K562 (cell line): ENCODE results near the gene WNT11. TPM values are rescaled to one million over a fixed set of nuclear protein-coding genes. Genes with fewer than 3 reads are reported as not detected.

Source experiments
- ATAC-seq: fragments of 200-7000 bp; cut with Tn5 transposase; 3 replicates; pipeline ENCODE4 v1.9.1; 2020; ENCODE audit warnings: moderate library complexity
- BruUV-seq: library from RNA; stranded (reverse); fragments of 400-500 nt; replicated peaks from 2 replicates; lab custom pipeline; 2021; lab: Mats Ljungman, UMichigan
- CTCF ChIA-PET: fragments of 300-600 bp; formaldehyde crosslinking; extraction: SDS; loops from one replicate; lab custom pipeline; 2021; ENCODE audit warnings: low intra/inter-chr PET ratio; lab: Yijun Ruan, JAX
- POLR2A ChIA-PET: fragments of 300-600, 350-650 bp; sonication (Branson Sonifier 250); formaldehyde crosslinking; extraction: SDS; loops from one replicate; lab custom pipeline; 2021; ENCODE audit warnings: antibody characterized with exemption, inconsistent platforms; lab: Yijun Ruan, JAX
- DNase-seq, 4 experiments: peaks; one replicate each; pipeline versions ENCODE4 v3.0.0 to v3.0.0-alpha.2; 2011 to 2018; ENCODE audit warnings: low spot score in 3 of 4, mixed read lengths in 3 of 4; ENCODE audit errors: extremely low read depth in 1 of 4
- FAIRE-seq: peaks from 2 replicates; lab custom pipeline; 2011; peaks lifted over from hg19 to GRCh38; lab: Jason Lieb, UNC
- H2AFZ ChIP-seq: 2 replicates; pipeline ENCODE4 v1.6.0; 2011; ENCODE audit warnings: low read depth, low read length, control low read depth, inconsistent platforms
- H3K27ac ChIP-seq: fragments of 200-600 bp; 3 replicates; pipeline ENCODE4 v1.8.0; 2011; ENCODE audit warnings: low read depth, mild to moderate bottlenecking, control low read depth, inconsistent platforms, low read length, moderate library complexity, mixed read lengths; ENCODE audit errors: extremely low read depth
- H3K27me3 ChIP-seq, 2 experiments: fragments of 300-600 bp in 1 of 2; 2 replicates in 1 of 2; 3 replicates in 1 of 2; pipeline versions ENCODE4 v1.6.0 to v1.8.0; 2011; ENCODE audit warnings: inconsistent platforms in 2 of 2, low read length in 2 of 2, mild to moderate bottlenecking in 1 of 2, mixed read lengths in 1 of 2, moderate library complexity in 1 of 2; ENCODE audit not compliant: control insufficient read depth in 2 of 2, insufficient read depth in 2 of 2
- H3K36me3 ChIP-seq: fragments of 300-600 bp; 3 replicates; pipeline ENCODE4 v1.8.0; 2011; ENCODE audit warnings: mild to moderate bottlenecking, low read length, inconsistent platforms; ENCODE audit not compliant: control insufficient read depth, insufficient read depth
- H3K4me1 ChIP-seq, 2 experiments: fragments of 200-600 bp in 1 of 2; replicated peaks in 1 of 2; 2 replicates in 1 of 2; 3 replicates in 1 of 2; pipeline versions ENCODE4 v1.5.1 to v1.8.0; 2011; ENCODE audit warnings: inconsistent platforms in 2 of 2, low read length in 2 of 2, mild to moderate bottlenecking in 1 of 2, mixed read lengths in 1 of 2, moderate library complexity in 1 of 2; ENCODE audit not compliant: control insufficient read depth in 2 of 2, insufficient read depth in 2 of 2
- H3K4me2 ChIP-seq: 2 replicates; pipeline ENCODE4 v1.6.1; 2011; ENCODE audit warnings: low read length, control low read depth, inconsistent platforms, mixed read lengths; ENCODE audit not compliant: insufficient read depth
- H3K4me3 ChIP-seq: fragments of 200-600 bp; sonication (generic), shearing (Covaris generic); 2 replicates; pipeline ENCODE4 v1.5.1; 2016; ENCODE audit warnings: control low read depth, inconsistent platforms
- H3K79me2 ChIP-seq: fragments of 200-600 bp; 3 replicates; pipeline ENCODE4 v1.8.0; 2011; ENCODE audit warnings: low read length, inconsistent platforms; ENCODE audit not compliant: control insufficient read depth, insufficient read depth
- H3K9ac ChIP-seq, 2 experiments: 2 replicates each; pipeline versions ENCODE4 v1.6.0 to v1.6.1; 2011; ENCODE audit warnings: low read depth in 2 of 2, low read length in 2 of 2, control low read depth in 1 of 2, inconsistent platforms in 1 of 2, mild to moderate bottlenecking in 1 of 2, mixed read lengths in 1 of 2; ENCODE audit not compliant: insufficient read depth in 1 of 2
- H3K9me1 ChIP-seq: one replicate; pipeline ENCODE4 v1.6.0; 2011; ENCODE audit warnings: inconsistent platforms, mild to moderate bottlenecking, low read length, moderate library complexity; ENCODE audit not compliant: control insufficient read depth, insufficient read depth
- H3K9me3 ChIP-seq: replicated peaks from 2 replicates; pipeline ENCODE4 v1.5.1; 2011; ENCODE audit warnings: low read depth, low read length, inconsistent platforms; ENCODE audit not compliant: control insufficient read depth, insufficient read depth
- H4K20me1 ChIP-seq: replicated peaks from 2 replicates; pipeline ENCODE4 v1.6.1; 2011; ENCODE audit warnings: low read length, inconsistent platforms, mixed read lengths; ENCODE audit not compliant: control insufficient read depth, insufficient read depth
- HEY1 ChIP-seq: fragments of 250-450 bp; sonication (Bioruptor Pico); IDR thresholded peaks from 2 replicates; pipeline ENCODE4 v1.5.0; 2020; ENCODE audit warnings: mild to moderate bottlenecking, moderate library complexity, borderline replicate concordance
- SRSF9 ChIP-seq: fragments of 200-400 bp; formaldehyde crosslinking; IDR thresholded peaks from 2 replicates; pipeline ENCODE4 v1.6.1; 2017; ENCODE audit warnings: low read depth, low read length, borderline replicate concordance
- ZNF644 ChIP-seq: fragments of 200-800 bp; sonication (Bioruptor generic); IDR thresholded peaks from 2 replicates; pipeline ENCODE4 v1.6.1; 2016; ENCODE audit warnings: low read depth, missing genetic modification characterization, missing compliant biosample characterization
- WGBS: fragments of 100-300 bp; shearing (Covaris generic); methylation state at CpG from one replicate; pipeline ENCODE4 v1.1.6; 2016; ENCODE audit warnings: low coverage, mixed read lengths; ENCODE audit not compliant: insufficient coverage; ENCODE audit errors: missing lambda C conversion rate; 5-methylcytosine and 5-hydroxymethylcytosine counted together
- in situ Hi-C: fragments of 300-500 bp; cut with MboI; formaldehyde crosslinking; loops from 4 replicates; pipeline ENCODE4 v1.15.0; 2018; ENCODE audit warnings: inconsistent platforms, mixed read lengths
- intact Hi-C: fragments of 100-400 bp; cut with micrococcal nuclease; formaldehyde crosslinking; loops from 2 replicates; pipeline ENCODE4 v1.14.2; 2022
- polyA plus RNA-seq, 8 experiments: library from polyadenylated mRNA; depleted of rRNA in 4 of 8; stranded (reverse) in 5 of 8; unstranded in 3 of 8; fragments of >200 nt; fragmentation: Nextera tagmentation in 2 of 8; fragmentation: Illumina TruSeq in 1 of 8; extraction: Ambion mirVana in 2 of 8; extraction: Trizol in 1 of 8; gene quantifications; 2 replicates each; pipeline versions ENCODE4 v1.2.1 to v1.2.3, GENCODE V29; 2011 to 2014; ENCODE audit warnings: inconsistent platforms in 1 of 8, missing spikeins in 1 of 8
- total RNA-seq, 7 experiments: library from RNA; depleted of rRNA in 6 of 7; stranded (reverse); fragments of >200 nt in 6 of 7; fragmentation: Illumina TruSeq in 2 of 7; extraction: Trizol in 2 of 7; gene quantifications; 2 replicates each; pipeline versions ENCODE4 v1.2.1 to v1.2.3, GENCODE V29; 2011 to 2021; ENCODE audit warnings: low replicate concordance in 1 of 7
- TF ChIP-seq, protein P1 (sequence below): fragments of 450-650 bp; IDR thresholded peaks from 2 replicates; pipeline ENCODE4 v1.6.1; 2018; ENCODE audit warnings: mild to moderate bottlenecking, low read depth; ENCODE audit not compliant: partially characterized antibody
- TF ChIP-seq, protein P2 (sequence below): fragments of 450-650 bp; formaldehyde crosslinking; IDR thresholded peaks from 2 replicates; pipeline ENCODE4 v1.4.0; 2022; ENCODE audit warnings: mild to moderate bottlenecking, moderate library complexity
- TF ChIP-seq, protein P3 (sequence below): sonication (generic); formaldehyde crosslinking; IDR thresholded peaks from 2 replicates; pipeline ENCODE4 v1.8.1; 2023; ENCODE audit warnings: mild to moderate bottlenecking, missing genetic modification reagents
- TF ChIP-seq, protein P4 (sequence below): IDR thresholded peaks from 3 replicates; pipeline ENCODE4 v1.6.1; 2011; ENCODE audit warnings: borderline replicate concordance, mild to moderate bottlenecking; ENCODE audit not compliant: insufficient read length, insufficient read depth

WNT11 gene
- total and polyA plus RNA-seq, 9 of the 15 experiments (the other 6 are each of a cell fraction or from before 2014, with no cell fraction given): 0.03 to 0.20 (median 0.09) TPM; not detected in 4

DNA sequence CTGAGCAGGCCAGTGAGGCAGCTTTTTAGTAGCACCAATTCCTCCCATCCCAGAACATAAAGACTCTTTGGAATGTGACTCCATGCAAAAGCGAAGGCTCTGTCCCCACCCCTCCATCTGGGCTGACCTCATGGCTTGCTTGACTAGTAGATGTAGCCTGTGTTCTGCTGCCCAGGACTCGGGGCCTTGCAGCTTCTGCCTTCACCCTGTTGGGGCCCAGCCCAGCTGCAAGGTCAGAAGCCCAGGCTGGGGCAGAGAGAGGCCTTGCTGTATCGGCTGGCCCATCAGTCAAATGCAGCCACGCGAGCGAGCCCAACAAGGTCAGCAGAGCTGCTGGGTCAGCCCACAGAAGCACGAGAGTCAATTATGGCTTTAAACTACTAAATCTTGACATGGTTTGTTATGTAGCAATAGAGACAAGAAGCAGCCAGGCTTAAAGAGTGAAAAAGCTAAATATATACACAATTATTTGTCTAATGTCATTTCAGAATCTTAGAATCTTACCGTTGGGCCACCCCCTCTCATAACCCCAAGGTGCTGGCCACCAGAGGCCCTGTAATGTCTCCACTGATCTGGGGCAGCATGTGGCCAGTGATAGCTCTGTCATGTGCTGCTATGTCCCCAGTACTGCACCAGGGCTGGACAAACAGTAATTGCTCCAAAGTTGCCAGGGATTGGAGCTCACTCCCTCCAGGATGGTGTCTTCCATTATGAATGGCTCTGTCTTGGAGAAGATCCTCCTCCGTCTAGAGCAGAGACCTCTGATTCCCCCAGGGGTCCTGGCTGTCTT is 10.4 kb upstream of the WNT11 start (continued):
- no peak for TF ChIP-seq ZNF644 (tag)
- TF ChIP-seq, protein P1, sequence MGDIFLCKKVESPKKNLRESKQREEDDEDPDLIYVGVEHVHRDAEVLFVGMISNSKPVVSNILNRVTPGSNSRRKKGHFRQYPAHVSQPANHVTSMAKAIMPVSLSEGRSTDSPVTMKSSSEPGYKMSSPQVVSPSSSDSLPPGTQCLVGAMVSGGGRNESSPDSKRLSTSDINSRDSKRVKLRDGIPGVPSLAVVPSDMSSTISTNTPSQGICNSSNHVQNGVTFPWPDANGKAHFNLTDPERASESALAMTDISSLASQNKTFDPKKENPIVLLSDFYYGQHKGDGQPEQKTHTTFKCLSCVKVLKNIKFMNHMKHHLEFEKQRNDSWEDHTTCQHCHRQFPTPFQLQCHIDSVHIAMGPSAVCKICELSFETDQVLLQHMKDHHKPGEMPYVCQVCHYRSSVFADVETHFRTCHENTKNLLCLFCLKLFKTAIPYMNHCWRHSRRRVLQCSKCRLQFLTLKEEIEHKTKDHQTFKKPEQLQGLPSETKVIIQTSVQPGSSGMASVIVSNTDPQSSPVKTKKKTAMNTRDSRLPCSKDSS: no peak

DNA sequence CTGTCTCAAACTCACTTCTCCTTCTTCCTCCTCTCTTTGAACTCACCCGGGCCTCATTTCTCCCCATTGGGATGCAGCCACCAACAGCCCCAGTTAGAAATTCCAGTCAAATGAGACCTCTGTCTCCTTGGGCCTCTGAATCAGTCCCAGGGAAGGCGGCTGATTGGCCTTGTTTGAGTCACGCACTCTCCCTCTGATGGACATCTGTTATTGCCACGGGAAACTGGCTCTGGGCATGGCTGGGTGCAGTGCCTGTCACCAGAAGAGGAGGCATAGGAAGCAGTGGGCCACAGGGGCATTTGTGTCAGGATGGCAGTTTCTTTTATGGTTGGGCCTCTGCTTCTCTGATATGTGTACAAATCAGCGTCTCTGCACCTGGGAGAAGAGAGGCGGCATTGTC is 9.6 kb upstream of the WNT11 start:
- no TSS peak for BruUV-seq
- DNase-seq (no peak), ATAC-seq (no peak), FAIRE-seq (no peak)
- peaks cover 0 to 4% of the 10 kb centered on the region in 2 experiments; a peak in 1 of 5 replicates for H3K27me3 ChIP-seq
- POLR2A ChIA-PET: no interaction called here
- peaks cover 0 to 8% of the 10 kb centered on the region in 2 experiments; a peak in 1 of 5 replicates for H3K4me1 ChIP-seq
- CTCF ChIA-PET: no interaction called here
- 44% methylated on average over 6 of the region's 6 CpGs for WGBS
- H3K36me3 ChIP-seq: no peaks in the 10 kb centered on the region
- no peaks in the 10 kb centered on the region for H3K9me1 ChIP-seq
- no peak overlapping the region for H2AFZ ChIP-seq
- H4K20me1 ChIP-seq: no peaks in the 10 kb centered on the region
- H3K4me2 ChIP-seq: no peak overlapping the region
- intact Hi-C loops (no loop called here), in situ Hi-C loops (no loop called here)
- H3K27ac ChIP-seq: no peak overlapping the region
- no peaks in the 10 kb centered on the region for H3K9me3 ChIP-seq
- H3K79me2 ChIP-seq: no peaks in the 10 kb centered on the region
- H3K9ac ChIP-seq: no peak overlapping the region
- no peak overlapping the region for H3K4me3 ChIP-seq
- TF ChIP-seq, protein P2, sequence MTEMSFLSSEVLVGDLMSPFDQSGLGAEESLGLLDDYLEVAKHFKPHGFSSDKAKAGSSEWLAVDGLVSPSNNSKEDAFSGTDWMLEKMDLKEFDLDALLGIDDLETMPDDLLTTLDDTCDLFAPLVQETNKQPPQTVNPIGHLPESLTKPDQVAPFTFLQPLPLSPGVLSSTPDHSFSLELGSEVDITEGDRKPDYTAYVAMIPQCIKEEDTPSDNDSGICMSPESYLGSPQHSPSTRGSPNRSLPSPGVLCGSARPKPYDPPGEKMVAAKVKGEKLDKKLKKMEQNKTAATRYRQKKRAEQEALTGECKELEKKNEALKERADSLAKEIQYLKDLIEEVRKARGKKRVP (CRISPR knock-in tag): no peak
- TF ChIP-seq SRSF9: no peak
- TF ChIP-seq, protein P3, sequence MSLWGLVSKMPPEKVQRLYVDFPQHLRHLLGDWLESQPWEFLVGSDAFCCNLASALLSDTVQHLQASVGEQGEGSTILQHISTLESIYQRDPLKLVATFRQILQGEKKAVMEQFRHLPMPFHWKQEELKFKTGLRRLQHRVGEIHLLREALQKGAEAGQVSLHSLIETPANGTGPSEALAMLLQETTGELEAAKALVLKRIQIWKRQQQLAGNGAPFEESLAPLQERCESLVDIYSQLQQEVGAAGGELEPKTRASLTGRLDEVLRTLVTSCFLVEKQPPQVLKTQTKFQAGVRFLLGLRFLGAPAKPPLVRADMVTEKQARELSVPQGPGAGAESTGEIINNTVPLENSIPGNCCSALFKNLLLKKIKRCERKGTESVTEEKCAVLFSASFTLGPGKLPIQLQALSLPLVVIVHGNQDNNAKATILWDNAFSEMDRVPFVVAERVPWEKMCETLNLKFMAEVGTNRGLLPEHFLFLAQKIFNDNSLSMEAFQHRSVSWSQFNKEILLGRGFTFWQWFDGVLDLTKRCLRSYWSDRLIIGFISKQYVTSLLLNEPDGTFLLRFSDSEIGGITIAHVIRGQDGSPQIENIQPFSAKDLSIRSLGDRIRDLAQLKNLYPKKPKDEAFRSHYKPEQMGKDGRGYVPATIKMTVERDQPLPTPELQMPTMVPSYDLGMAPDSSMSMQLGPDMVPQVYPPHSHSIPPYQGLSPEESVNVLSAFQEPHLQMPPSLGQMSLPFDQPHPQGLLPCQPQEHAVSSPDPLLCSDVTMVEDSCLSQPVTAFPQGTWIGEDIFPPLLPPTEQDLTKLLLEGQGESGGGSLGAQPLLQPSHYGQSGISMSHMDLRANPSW: no peak
- TF ChIP-seq, protein P4, sequence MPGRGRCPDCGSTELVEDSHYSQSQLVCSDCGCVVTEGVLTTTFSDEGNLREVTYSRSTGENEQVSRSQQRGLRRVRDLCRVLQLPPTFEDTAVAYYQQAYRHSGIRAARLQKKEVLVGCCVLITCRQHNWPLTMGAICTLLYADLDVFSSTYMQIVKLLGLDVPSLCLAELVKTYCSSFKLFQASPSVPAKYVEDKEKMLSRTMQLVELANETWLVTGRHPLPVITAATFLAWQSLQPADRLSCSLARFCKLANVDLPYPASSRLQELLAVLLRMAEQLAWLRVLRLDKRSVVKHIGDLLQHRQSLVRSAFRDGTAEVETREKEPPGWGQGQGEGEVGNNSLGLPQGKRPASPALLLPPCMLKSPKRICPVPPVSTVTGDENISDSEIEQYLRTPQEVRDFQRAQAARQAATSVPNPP: no peak
- no peak for TF ChIP-seq HEY1 (CRISPR knock-in tag)
